Endothelial cell of umbilical vein (primary cell): ENCODE measurements around the gene PADI1.

ENCODE experiments used
- CTCF ChIP-seq, 2 donors: IDR thresholded peaks; 1 replicate in 1 of 2; 2 replicates in 1 of 2; pipeline ENCODE4 v1.5.1; 2011; ENCODE audit warnings: low read length in 2 of 2, mild to moderate bottlenecking in 2 of 2, moderate library complexity in 2 of 2, control low read depth in 1 of 2, inconsistent platforms in 1 of 2, low read depth in 1 of 2; ENCODE audit not compliant: insufficient read depth in 1 of 2; ENCODE audit errors: extremely low read depth in 1 of 2
- EZH2 ChIP-seq: IDR thresholded peaks from 2 replicates; pipeline ENCODE4 v1.6.1; 2012; ENCODE audit warnings: borderline replicate concordance, low read depth, mild to moderate bottlenecking, moderate library complexity, low read length, inconsistent platforms; ENCODE audit not compliant: severe bottlenecking
- MAX ChIP-seq: IDR thresholded peaks from 2 replicates; pipeline ENCODE4 v1.6.1; 2011; ENCODE audit not compliant: insufficient read depth, insufficient read length
- POLR2A ChIP-seq: IDR thresholded peaks from 2 replicates; pipeline ENCODE4 v1.6.1; 2012; ENCODE audit warnings: low read depth, mild to moderate bottlenecking, control low read depth, low read length
- POLR2AphosphoS5 ChIP-seq: IDR thresholded peaks from 2 replicates; pipeline ENCODE4 v1.6.1; 2012; ENCODE audit warnings: low read depth, mild to moderate bottlenecking, control low read depth, low read length, moderate library complexity; ENCODE audit not compliant: insufficient read depth

GRCh38 chr1:17227358-17227915, 22.5 kb downstream of the PADI1 start:
- no peak for TF ChIP-seq CTCF (IDR thresholded peaks at IDR 0.05; ENCODE audit: extremely low read depth in 1 of 2, insufficient read depth in 1 of 2, low read depth in 1 of 2, low read length in 2 of 2)
- no peak for TF ChIP-seq EZH2
- TF ChIP-seq POLR2A, result no peak
- no peak for TF ChIP-seq MAX
- no peak for TF ChIP-seq POLR2AphosphoS5
